Measurements from ENCODE around the gene PITPNM3.

PITPNM3 gene

GRCh38 chr17:6534846-6535514 lies 21.4 kb downstream of the PITPNM3 start:
- no peak overlapping the region for H3K27ac ChIP-seq (ENCODE audit: low read length)
- no peak overlapping the region for H3K4me3 ChIP-seq (ENCODE audit: low read length)
- no peaks in the 10 kb centered on the region for H3K36me3 ChIP-seq (ENCODE audit: control insufficient read depth, low read depth, low read length)
- no peaks in the 10 kb centered on the region for H3K27me3 ChIP-seq (ENCODE audit: control insufficient read depth, insufficient read depth, low read length)
- no peaks in the 10 kb centered on the region for H3K9me3 ChIP-seq (ENCODE audit: control insufficient read depth, low read depth, low read length)
- peaks cover 11% of the 10 kb centered on the region for H3K4me1 ChIP-seq (ENCODE audit: control insufficient read depth, low read depth, low read length)
- H3K9ac ChIP-seq (ENCODE audit: low read length) = no peak overlapping the region

GRCh38 chr17:6532441-6532885 lies 23.9 kb downstream of the PITPNM3 start:
- Histone ChIP-seq H3K4me1 (ENCODE audit: control insufficient read depth, low read depth, low read length) (peaks cover 8% of the 10 kb centered on the region), H3K27me3 (ENCODE audit: control insufficient read depth, insufficient read depth, low read length) (no peaks in the 10 kb centered on the region), H3K27ac (ENCODE audit: low read length) (no peak overlapping the region), H3K4me3 (ENCODE audit: low read length) (no peak overlapping the region), H3K9me3 (ENCODE audit: control insufficient read depth, low read depth, low read length) (no peaks in the 10 kb centered on the region), H3K9ac (ENCODE audit: low read length) (no peak overlapping the region), H3K36me3 (ENCODE audit: control insufficient read depth, low read depth, low read length) (no peaks in the 10 kb centered on the region)

- Histone ChIP-seq H3K36me3 (ENCODE audit: control insufficient read depth, low read depth, low read length) (no peaks in the 10 kb centered on the region), H3K4me3 (ENCODE audit: low read length) (no peak overlapping the region), H3K9me3 (ENCODE audit: control insufficient read depth, low read depth, low read length) (no peaks in the 10 kb centered on the region), H3K27ac (ENCODE audit: low read length) (no peak overlapping the region), H3K4me1 (ENCODE audit: control insufficient read depth, low read depth, low read length) (peaks cover 8% of the 10 kb centered on the region), H3K27me3 (ENCODE audit: control insufficient read depth, insufficient read depth, low read length) (no peaks in the 10 kb centered on the region), H3K9ac (ENCODE audit: low read length) (no peak overlapping the region)
Measured at GRCh38 chr17:6531575-6531974, 24.8 kb downstream of the PITPNM3 start.

GRCh38 chr17:6530324-6530920 lies 25.9 kb downstream of the PITPNM3 start:
- Histone ChIP-seq H3K27me3 (ENCODE audit: control insufficient read depth, insufficient read depth, low read length) (no peaks in the 10 kb centered on the region), H3K9ac (ENCODE audit: low read length) (no peak overlapping the region), H3K4me3 (ENCODE audit: low read length) (no peak overlapping the region), H3K36me3 (ENCODE audit: control insufficient read depth, low read depth, low read length) (no peaks in the 10 kb centered on the region), H3K9me3 (ENCODE audit: control insufficient read depth, low read depth, low read length) (no peaks in the 10 kb centered on the region), H3K4me1 (ENCODE audit: control insufficient read depth, low read depth, low read length) (peaks cover 8% of the 10 kb centered on the region), H3K27ac (ENCODE audit: low read length) (no peak overlapping the region)

GRCh38 chr17:6528557-6528956 lies 27.8 kb downstream of the PITPNM3 start:
- peaks cover 8% of the 10 kb centered on the region for H3K4me1 ChIP-seq (ENCODE audit: control insufficient read depth, low read depth, low read length)
- no peaks in the 10 kb centered on the region for H3K36me3 ChIP-seq (ENCODE audit: control insufficient read depth, low read depth, low read length)
- H3K27ac ChIP-seq (ENCODE audit: low read length) = no peak overlapping the region
- H3K9ac ChIP-seq (ENCODE audit: low read length) = no peak overlapping the region
- H3K27me3 ChIP-seq (ENCODE audit: control insufficient read depth, insufficient read depth, low read length) = no peaks in the 10 kb centered on the region
- no peaks in the 10 kb centered on the region for H3K9me3 ChIP-seq (ENCODE audit: control insufficient read depth, low read depth, low read length)
- H3K4me3 ChIP-seq (ENCODE audit: low read length) = no peak overlapping the region

GRCh38 chr17:6526362-6527152 lies 29.8 kb downstream of the PITPNM3 start:
- Histone ChIP-seq H3K9me3 (ENCODE audit: control insufficient read depth, low read depth, low read length) (no peaks in the 10 kb centered on the region), H3K27ac (ENCODE audit: low read length) (no peak overlapping the region), H3K9ac (ENCODE audit: low read length) (no peak overlapping the region), H3K4me1 (ENCODE audit: control insufficient read depth, low read depth, low read length) (peaks cover 10% of the 10 kb centered on the region), H3K36me3 (ENCODE audit: control insufficient read depth, low read depth, low read length) (no peaks in the 10 kb centered on the region), H3K4me3 (ENCODE audit: low read length) (no peak overlapping the region), H3K27me3 (ENCODE audit: control insufficient read depth, insufficient read depth, low read length) (no peaks in the 10 kb centered on the region)

GRCh38 chr17:6525731-6526130 lies 30.6 kb downstream of the PITPNM3 start:
- Histone ChIP-seq H3K4me1 (ENCODE audit: control insufficient read depth, low read depth, low read length) (peaks cover 7% of the 10 kb centered on the region), H3K27me3 (ENCODE audit: control insufficient read depth, insufficient read depth, low read length) (no peaks in the 10 kb centered on the region), H3K9me3 (ENCODE audit: control insufficient read depth, low read depth, low read length) (no peaks in the 10 kb centered on the region), H3K36me3 (ENCODE audit: control insufficient read depth, low read depth, low read length) (no peaks in the 10 kb centered on the region), H3K9ac (ENCODE audit: low read length) (no peak overlapping the region), H3K27ac (ENCODE audit: low read length) (no peak overlapping the region), H3K4me3 (ENCODE audit: low read length) (no peak overlapping the region)

GRCh38 chr17:6525141-6525540 lies 31.2 kb downstream of the PITPNM3 start:
- Histone ChIP-seq H3K4me1 (ENCODE audit: control insufficient read depth, low read depth, low read length) (peaks cover 3% of the 10 kb centered on the region), H3K27me3 (ENCODE audit: control insufficient read depth, insufficient read depth, low read length) (no peaks in the 10 kb centered on the region), H3K27ac (ENCODE audit: low read length) (no peak overlapping the region), H3K4me3 (ENCODE audit: low read length) (no peak overlapping the region), H3K36me3 (ENCODE audit: control insufficient read depth, low read depth, low read length) (no peaks in the 10 kb centered on the region), H3K9ac (ENCODE audit: low read length) (no peak overlapping the region), H3K9me3 (ENCODE audit: control insufficient read depth, low read depth, low read length) (no peaks in the 10 kb centered on the region)

GRCh38 chr17:6524520-6524919 lies 31.8 kb downstream of the PITPNM3 start:
- Histone ChIP-seq H3K27me3 (ENCODE audit: control insufficient read depth, insufficient read depth, low read length) (no peaks in the 10 kb centered on the region), H3K36me3 (ENCODE audit: control insufficient read depth, low read depth, low read length) (no peaks in the 10 kb centered on the region), H3K4me3 (ENCODE audit: low read length) (no peak overlapping the region), H3K27ac (ENCODE audit: low read length) (no peak overlapping the region), H3K4me1 (ENCODE audit: control insufficient read depth, low read depth, low read length) (peaks cover 3% of the 10 kb centered on the region), H3K9me3 (ENCODE audit: control insufficient read depth, low read depth, low read length) (no peaks in the 10 kb centered on the region), H3K9ac (ENCODE audit: low read length) (no peak overlapping the region)

- H3K27me3 ChIP-seq (ENCODE audit: control insufficient read depth, insufficient read depth, low read length) = no peaks in the 10 kb centered on the region
- no peak overlapping the region for H3K4me3 ChIP-seq (ENCODE audit: low read length)
- H3K9ac ChIP-seq (ENCODE audit: low read length) = no peak overlapping the region
- H3K9me3 ChIP-seq (ENCODE audit: control insufficient read depth, low read depth, low read length) = no peaks in the 10 kb centered on the region
- peaks cover 3% of the 10 kb centered on the region for H3K4me1 ChIP-seq (ENCODE audit: control insufficient read depth, low read depth, low read length)
- no peak overlapping the region for H3K27ac ChIP-seq (ENCODE audit: low read length)
- no peaks in the 10 kb centered on the region for H3K36me3 ChIP-seq (ENCODE audit: control insufficient read depth, low read depth, low read length)
Measured at GRCh38 chr17:6523809-6524355, 32.5 kb downstream of the PITPNM3 start.

- no peak overlapping the region for H3K4me3 ChIP-seq (ENCODE audit: low read length)
- H3K9me3 ChIP-seq (ENCODE audit: control insufficient read depth, low read depth, low read length) = no peaks in the 10 kb centered on the region
- no peak overlapping the region for H3K9ac ChIP-seq (ENCODE audit: low read length)
- H3K27ac ChIP-seq (ENCODE audit: low read length) = no peak overlapping the region
- H3K36me3 ChIP-seq (ENCODE audit: control insufficient read depth, low read depth, low read length) = no peaks in the 10 kb centered on the region
- peaks cover 3% of the 10 kb centered on the region for H3K4me1 ChIP-seq (ENCODE audit: control insufficient read depth, low read depth, low read length)
- H3K27me3 ChIP-seq (ENCODE audit: control insufficient read depth, insufficient read depth, low read length) = no peaks in the 10 kb centered on the region
Measured at GRCh38 chr17:6523330-6523729, 33.0 kb downstream of the PITPNM3 start.
